Iris pigment epithelial cell (primary cell): ENCODE data around the gene RTP3.
"Not testable (repeated sequence)": the region's sequence is repeated elsewhere in the genome, so short reads cannot be mapped to it uniquely, and the experiment has no call there.

Experiments
- DNase-seq: peaks from one replicate; pipeline ENCODE4 v3.0.0-alpha.2; 2011; ENCODE audit warnings: low read depth

The RTP3 gene

GRCh38 chr3:46519952-46520351, 22.2 kb downstream of the RTP3 start:
- DNase-seq, result no peak

- DNase-seq, result no peak
These were observed 22.8 kb downstream of the RTP3 start for GRCh38 chr3:46520531-46520930.

- no peak for DNase-seq
These were observed 23.3 kb downstream of the RTP3 start for GRCh38 chr3:46521096-46521495.

GRCh38 chr3:46522201-46522600, 24.4 kb downstream of the RTP3 start:
- not testable (repeated sequence) for DNase-seq

GRCh38 chr3:46523556-46523955, 25.8 kb downstream of the RTP3 start:
- DNase-seq, result no peak

- no peak for DNase-seq
These were observed 26.2 kb downstream of the RTP3 start for GRCh38 chr3:46524008-46524407.

GRCh38 chr3:46524832-46525231, 27.1 kb downstream of the RTP3 start:
- no peak for DNase-seq

- DNase-seq, result no peak
These were observed 29.5 kb downstream of the RTP3 start for GRCh38 chr3:46527239-46527638.

GRCh38 chr3:46533091-46533490, 35.3 kb downstream of the RTP3 start:
- DNase-seq, result no peak

GRCh38 chr3:46535746-46536145, 38.0 kb downstream of the RTP3 start:
- DNase-seq, result no peak

GRCh38 chr3:46536758-46537157, 39.0 kb downstream of the RTP3 start:
- DNase-seq, result no peak

GRCh38 chr3:46537316-46537715, 39.5 kb downstream of the RTP3 start:
- no peak for DNase-seq

- DNase-seq, result no peak
These were observed 40.0 kb downstream of the RTP3 start for GRCh38 chr3:46537779-46538178.

- DNase-seq, result not testable (repeated sequence)
These were observed 40.6 kb downstream of the RTP3 start for GRCh38 chr3:46538425-46538802.

GRCh38 chr3:46538803-46539442, 41.1 kb downstream of the RTP3 start:
- DNase-seq, result peak; percentile 60

GRCh38 chr3:46539443-46540005, 41.7 kb downstream of the RTP3 start:
- no peak for DNase-seq

GRCh38 chr3:46540550-46540949, 42.8 kb downstream of the RTP3 start:
- DNase-seq, result no peak

GRCh38 chr3:46541835-46542234, 44.1 kb downstream of the RTP3 start:
- no peak for DNase-seq

- DNase-seq, result no peak
These were observed 44.6 kb downstream of the RTP3 start for GRCh38 chr3:46542344-46542743.

- no peak for DNase-seq
These were observed 45.0 kb downstream of the RTP3 start for GRCh38 chr3:46542801-46543201.

- no peak for DNase-seq
These were observed 47.2 kb downstream of the RTP3 start for GRCh38 chr3:46544771-46545503.

GRCh38 chr3:46545818-46546630, 48.2 kb downstream of the RTP3 start:
- DNase-seq, result no peak
